ENCODE results near the gene ADAMTS20.

DNA sequence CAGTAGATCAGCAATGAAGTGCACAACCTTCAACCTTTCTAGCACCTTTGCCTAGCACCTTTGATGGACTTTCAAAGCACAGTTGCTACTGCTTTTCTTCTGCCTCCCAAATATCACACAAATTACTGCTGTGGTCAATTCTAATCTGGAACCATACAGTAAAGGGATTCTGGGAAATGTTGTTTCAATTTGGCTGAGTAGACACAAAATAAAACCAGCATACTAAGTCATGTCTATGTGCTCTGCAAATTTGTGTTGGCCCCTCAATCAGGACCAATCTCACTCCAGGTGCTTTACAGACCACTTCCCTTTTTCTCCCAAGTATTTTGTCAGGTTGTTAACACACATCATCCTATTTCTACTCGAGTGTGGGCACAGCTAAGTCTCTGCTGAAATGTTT, 38.3 kb upstream of the ADAMTS20 start:
- TF ChIP-seq, protein P1, sequence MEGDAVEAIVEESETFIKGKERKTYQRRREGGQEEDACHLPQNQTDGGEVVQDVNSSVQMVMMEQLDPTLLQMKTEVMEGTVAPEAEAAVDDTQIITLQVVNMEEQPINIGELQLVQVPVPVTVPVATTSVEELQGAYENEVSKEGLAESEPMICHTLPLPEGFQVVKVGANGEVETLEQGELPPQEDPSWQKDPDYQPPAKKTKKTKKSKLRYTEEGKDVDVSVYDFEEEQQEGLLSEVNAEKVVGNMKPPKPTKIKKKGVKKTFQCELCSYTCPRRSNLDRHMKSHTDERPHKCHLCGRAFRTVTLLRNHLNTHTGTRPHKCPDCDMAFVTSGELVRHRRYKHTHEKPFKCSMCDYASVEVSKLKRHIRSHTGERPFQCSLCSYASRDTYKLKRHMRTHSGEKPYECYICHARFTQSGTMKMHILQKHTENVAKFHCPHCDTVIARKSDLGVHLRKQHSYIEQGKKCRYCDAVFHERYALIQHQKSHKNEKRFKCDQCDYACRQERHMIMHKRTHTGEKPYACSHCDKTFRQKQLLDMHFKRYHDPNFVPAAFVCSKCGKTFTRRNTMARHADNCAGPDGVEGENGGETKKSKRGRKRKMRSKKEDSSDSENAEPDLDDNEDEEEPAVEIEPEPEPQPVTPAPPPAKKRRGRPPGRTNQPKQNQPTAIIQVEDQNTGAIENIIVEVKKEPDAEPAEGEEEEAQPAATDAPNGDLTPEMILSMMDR (IDR thresholded peaks at IDR 0.05), result no peak
- no peak for TF ChIP-seq EP300 (IDR thresholded peaks at IDR 0.05)
